Body of pancreas (tissue), 4 donors: Measurements from ENCODE around the gene MIB2. TPM values are rescaled to one million over a fixed set of nuclear protein-coding genes. Genes with fewer than 3 reads are reported as not detected.

Experiments
- ATAC-seq: fragments of 150-250 bp; one replicate; pipeline ENCODE4 v1.9.1; 2016
- DNase-seq, 4 donors: peaks; one replicate each; pipeline ENCODE4 v3.0.0-alpha.2; 2019
- H3K27ac ChIP-seq, 4 donors: fragments of 200-600 bp; sonication (generic); 1 replicate in 3 of 4; 2 replicates in 1 of 4; pipeline versions ENCODE4 v1.5.1 to v1.6.1; 2016 to 2019; ENCODE audit warnings: mild to moderate bottlenecking in 1 of 4, mixed read lengths in 1 of 4, moderate library complexity in 1 of 4
- H3K27me3 ChIP-seq, 2 donors: fragments of 200-600 bp; sonication (generic); one replicate each; pipeline ENCODE4 v1.6.0; 2016; ENCODE audit warnings: mild to moderate bottlenecking in 1 of 2
- H3K36me3 ChIP-seq, 2 donors: fragments of 200-600 bp; sonication (generic); replicated peaks in 1 of 2; 2 replicates each; pipeline ENCODE4 v1.5.1; 2016; ENCODE audit warnings: low read depth in 2 of 2; ENCODE audit not compliant: insufficient read depth in 1 of 2
- H3K4me1 ChIP-seq: fragments of 200-600 bp; sonication (generic); one replicate; pipeline ENCODE4 v1.6.0; 2016
- H3K4me3 ChIP-seq, 2 donors: fragments of 200-600 bp; sonication (generic); 1 replicate in 1 of 2; 2 replicates in 1 of 2; pipeline ENCODE4 v1.5.1; 2016 to 2019
- H3K9me3 ChIP-seq, 3 donors: fragments of 200-600 bp; sonication (generic); 1 replicate in 2 of 3; 2 replicates in 1 of 3; pipeline ENCODE4 v1.5.1; 2016
- POLR2A ChIP-seq, 3 donors: fragments of 450-650 bp; IDR thresholded peaks; one replicate each; pipeline ENCODE4 v1.6.1; 2016; ENCODE audit warnings: antibody characterized with exemption in 3 of 3, mild to moderate bottlenecking in 2 of 3
- WGBS, 2 donors: methylation state at CpG; one replicate each; pipeline ENCODE4 v1.1.5; 2017; 5-methylcytosine and 5-hydroxymethylcytosine counted together
- intact Hi-C: fragments of 100-400 bp; cut with DNase I; formaldehyde crosslinking; loops from one replicate; pipeline ENCODE4 v1.15.1; 2023
- total RNA-seq, 2 donors: library from RNA; depleted of rRNA; stranded (reverse); fragments of >200 nt; gene quantifications; one replicate each; pipeline ENCODE4 v1.1.0, GENCODE V29; 2016
- TF ChIP-seq, protein P1 (sequence below), 7 experiments: fragments of 450-650 bp in 4 of 7; fragments of 200-600 bp in 3 of 7; sonication (generic) in 3 of 7; IDR thresholded peaks; one replicate each; pipeline ENCODE4 v1.5.1; 2016 to 2019; ENCODE audit warnings: antibody characterized with exemption in 7 of 7

MIB2 gene
- total RNA-seq, 2 donors from 2014 or later: 57.6 to 101 TPM

DNA sequence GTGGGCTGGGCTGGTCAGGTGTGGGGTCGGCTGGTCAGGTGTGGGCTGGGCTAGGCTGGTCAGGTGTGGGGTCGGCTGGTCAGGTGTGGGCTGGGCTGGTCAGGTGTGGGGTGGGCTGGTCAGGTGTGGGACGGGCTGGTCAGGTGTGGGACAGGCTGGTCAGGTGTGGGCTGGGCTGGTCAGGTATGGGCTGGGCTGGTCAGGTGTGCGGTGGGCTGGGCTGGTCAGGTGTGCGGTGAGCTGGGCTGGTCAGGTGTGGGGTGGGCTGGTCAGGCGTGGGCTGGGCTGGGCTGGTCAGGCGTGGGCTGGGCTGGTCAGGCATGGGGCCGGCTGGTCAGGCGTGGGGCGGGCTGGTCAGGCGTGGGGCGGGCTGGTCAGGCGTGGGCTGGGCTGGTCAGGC, 9.1 kb upstream of the MIB2 start:
- 51 to 81% methylated on average over 4 to 12 of the region's 13 CpGs for WGBS, 2 donors
- Histone ChIP-seq H3K36me3 (no peaks in the 10 kb centered on the region), H3K4me3 (no peak overlapping the region), H3K27ac (no peak overlapping the region), H3K4me1 (no peaks in the 10 kb centered on the region), H3K27me3 (no peaks in the 10 kb centered on the region), H3K9me3 (no peaks in the 10 kb centered on the region)
- TF ChIP-seq, protein P1, sequence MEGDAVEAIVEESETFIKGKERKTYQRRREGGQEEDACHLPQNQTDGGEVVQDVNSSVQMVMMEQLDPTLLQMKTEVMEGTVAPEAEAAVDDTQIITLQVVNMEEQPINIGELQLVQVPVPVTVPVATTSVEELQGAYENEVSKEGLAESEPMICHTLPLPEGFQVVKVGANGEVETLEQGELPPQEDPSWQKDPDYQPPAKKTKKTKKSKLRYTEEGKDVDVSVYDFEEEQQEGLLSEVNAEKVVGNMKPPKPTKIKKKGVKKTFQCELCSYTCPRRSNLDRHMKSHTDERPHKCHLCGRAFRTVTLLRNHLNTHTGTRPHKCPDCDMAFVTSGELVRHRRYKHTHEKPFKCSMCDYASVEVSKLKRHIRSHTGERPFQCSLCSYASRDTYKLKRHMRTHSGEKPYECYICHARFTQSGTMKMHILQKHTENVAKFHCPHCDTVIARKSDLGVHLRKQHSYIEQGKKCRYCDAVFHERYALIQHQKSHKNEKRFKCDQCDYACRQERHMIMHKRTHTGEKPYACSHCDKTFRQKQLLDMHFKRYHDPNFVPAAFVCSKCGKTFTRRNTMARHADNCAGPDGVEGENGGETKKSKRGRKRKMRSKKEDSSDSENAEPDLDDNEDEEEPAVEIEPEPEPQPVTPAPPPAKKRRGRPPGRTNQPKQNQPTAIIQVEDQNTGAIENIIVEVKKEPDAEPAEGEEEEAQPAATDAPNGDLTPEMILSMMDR (IDR thresholded peaks at IDR 0.05): no peak
- no peak for TF ChIP-seq POLR2A (IDR thresholded peaks at IDR 0.05)
- no peak for DNase-seq
- no peak for ATAC-seq
- intact Hi-C loops: no loop called here

DNA sequence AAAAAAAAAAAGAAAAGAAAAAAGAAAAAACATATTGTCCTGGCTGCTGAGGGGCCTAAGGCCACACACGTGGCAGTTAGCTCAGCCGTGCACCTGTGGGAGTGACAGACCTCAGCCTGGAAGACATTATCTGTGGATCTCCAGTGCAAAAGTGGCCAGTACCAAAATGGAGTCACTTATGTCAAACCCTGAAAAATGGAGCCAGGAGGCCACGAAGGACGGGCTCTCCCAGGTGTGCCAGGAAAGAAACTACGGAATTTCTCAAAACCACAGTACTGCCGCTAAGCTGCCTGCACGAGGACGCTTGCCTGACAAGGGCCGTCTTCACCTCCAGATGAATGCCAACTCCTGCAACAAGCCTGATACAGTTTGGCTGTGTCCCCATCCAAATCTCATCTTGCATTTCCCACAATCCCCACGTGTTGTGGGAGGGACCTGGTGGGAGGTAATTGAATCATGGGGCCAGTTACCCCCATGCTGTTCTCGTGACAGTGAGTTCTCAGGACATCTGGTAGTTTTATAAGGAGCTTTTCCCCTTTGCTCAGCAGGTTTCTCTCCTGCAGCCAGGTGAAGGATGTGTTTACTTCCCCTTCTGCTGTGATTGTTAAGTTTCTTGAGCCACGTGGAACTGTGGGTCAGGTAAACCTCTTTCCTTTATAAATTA, 5.3 kb upstream of the MIB2 start:
- TF ChIP-seq, protein P1 (IDR thresholded peaks at IDR 0.05): no peak
- TF ChIP-seq POLR2A (IDR thresholded peaks at IDR 0.05): no peak
- Histone ChIP-seq H3K4me3 (no peak overlapping the region), H3K36me3 (no peaks in the 10 kb centered on the region), H3K4me1 (peaks cover 17% of the 10 kb centered on the region), H3K27me3 (no peaks in the 10 kb centered on the region), H3K27ac (no peak overlapping the region), H3K9me3 (no peaks in the 10 kb centered on the region)
- ATAC-seq (no peak), DNase-seq (no peak)
- intact Hi-C loops: no loop called here
- 71 to 76% methylated on average over 12 of the region's 12 CpGs for WGBS, 2 donors

DNA sequence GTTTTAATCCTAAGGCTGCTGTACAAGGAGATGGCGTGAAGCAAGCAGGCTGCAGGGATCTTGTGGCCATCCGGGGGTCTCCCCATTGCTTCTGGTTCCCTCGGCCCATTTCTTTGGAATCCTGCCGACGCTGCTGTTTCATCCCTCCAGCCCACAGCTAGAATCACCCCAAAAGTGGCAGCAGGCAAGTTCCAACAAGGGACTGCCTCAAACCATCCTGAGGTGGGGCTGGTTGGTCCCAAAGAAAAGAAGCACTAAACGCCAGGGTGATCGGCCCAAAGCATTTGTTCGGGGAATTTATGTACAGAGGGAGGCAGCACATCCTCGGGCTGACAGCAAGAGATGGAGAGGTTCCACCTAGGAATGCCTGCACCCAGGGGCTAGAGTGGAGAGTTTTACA, 4.5 kb upstream of the MIB2 start:
- intact Hi-C loops: no loop called here
- Histone ChIP-seq H3K9me3 (no peaks in the 10 kb centered on the region), H3K36me3 (no peaks in the 10 kb centered on the region), H3K27ac (peak overlapping the region in 1 of 4 donors; percentile 18), H3K27me3 (no peaks in the 10 kb centered on the region), H3K4me1 (peaks cover 17% of the 10 kb centered on the region), H3K4me3 (no peak overlapping the region)
- ATAC-seq (no peak), DNase-seq (peak in 1 of 4 donors; percentile 6)
- 77 to 79% methylated on average over 4 to 9 of the region's 9 CpGs for WGBS, 2 donors
- TF ChIP-seq, protein P1 (IDR thresholded peaks at IDR 0.05): no peak
- TF ChIP-seq POLR2A (IDR thresholded peaks at IDR 0.05): no peak

DNA sequence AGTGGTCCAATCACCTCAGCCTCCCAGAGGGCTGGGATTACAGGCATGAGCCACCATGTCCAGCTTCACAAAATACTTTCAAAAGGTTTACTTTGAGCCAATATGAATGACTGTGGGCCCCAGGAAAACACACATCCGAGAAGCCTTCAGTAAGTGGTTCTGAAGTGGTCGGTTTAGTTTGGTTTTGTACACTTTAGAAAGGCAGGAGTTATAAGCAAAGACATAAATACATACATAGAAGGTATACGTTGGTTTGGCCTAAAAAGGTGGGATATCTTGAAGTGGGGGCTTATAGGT, 3.2 kb upstream of the MIB2 start:
- Histone ChIP-seq H3K9me3 (no peaks in the 10 kb centered on the region), H3K4me1 (peaks cover 25% of the 10 kb centered on the region), H3K27me3 (no peaks in the 10 kb centered on the region), H3K27ac (peak overlapping the region in 1 of 4 donors; percentile 4), H3K4me3 (no peak overlapping the region), H3K36me3 (no peaks in the 10 kb centered on the region)
- DNase-seq (no peak), ATAC-seq (no peak)
- intact Hi-C loops: no loop called here
- 84 to 85% methylated on average over 3 of the region's 3 CpGs for WGBS, 2 donors
- no peak for TF ChIP-seq POLR2A (IDR thresholded peaks at IDR 0.05)
- TF ChIP-seq, protein P1 (IDR thresholded peaks at IDR 0.05): no peak

DNA sequence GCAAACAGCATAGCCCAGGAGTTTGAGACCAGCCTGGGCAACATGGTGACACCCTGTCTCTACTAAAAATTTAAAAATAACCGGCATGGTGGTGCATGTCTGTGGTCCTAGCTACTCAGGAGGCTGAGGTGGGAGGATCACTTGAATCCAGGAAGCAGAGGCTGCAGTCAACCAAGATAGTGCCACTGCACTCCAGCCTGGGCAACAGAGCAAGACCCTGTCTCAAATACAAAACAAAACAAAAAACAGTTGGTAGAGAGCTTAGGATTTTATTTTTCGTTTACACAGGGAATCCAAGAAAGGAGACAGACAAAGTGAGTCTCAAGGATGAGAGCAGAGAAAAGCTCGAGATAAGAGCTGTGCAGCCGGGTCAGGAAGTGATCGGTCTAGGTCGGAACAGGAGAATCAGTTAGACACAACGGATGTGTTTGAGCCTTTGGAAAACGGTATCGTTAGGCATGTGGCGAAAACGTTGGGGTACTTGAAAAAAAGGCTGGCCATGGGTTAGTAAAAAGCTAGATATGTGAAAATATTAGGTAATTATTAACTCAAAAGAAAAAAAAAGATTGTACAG, 1.7 kb upstream of the MIB2 start:
- Histone ChIP-seq H3K4me3 (no peak overlapping the region), H3K27me3 (no peaks in the 10 kb centered on the region), H3K27ac (peak overlapping the region in 3 of 4 donors; percentile 47 to 100 (median 98)), H3K9me3 (no peaks in the 10 kb centered on the region), H3K36me3 (no peaks in the 10 kb centered on the region), H3K4me1 (peaks cover 30% of the 10 kb centered on the region)
- intact Hi-C loops: no loop called here
- no peak for ATAC-seq
- 18 to 20% methylated on average over 11 of the region's 11 CpGs for WGBS, 2 donors
- TF ChIP-seq, protein P1 (IDR thresholded peaks at IDR 0.05): no peak
- no peak for TF ChIP-seq POLR2A (IDR thresholded peaks at IDR 0.05)
- DNase-seq: no peak
